GM12878 (cell line): Measurements from ENCODE around the gene GRAMD1A. TPM values are rescaled to one million over a fixed set of nuclear protein-coding genes. Genes with fewer than 3 reads are reported as not detected.

Source experiments
- ATAC-seq: fragments of 200-7000 bp; cut with Tn5 transposase; 3 replicates; pipeline ENCODE4 v1.9.1; 2020; ENCODE audit warnings: mild to moderate bottlenecking, moderate library complexity
- BruUV-seq: library from RNA; stranded (reverse); fragments of 400-500 nt; replicated peaks from 2 replicates; lab custom pipeline; 2021; lab: Mats Ljungman, UMichigan
- CTCF ChIA-PET: fragments of 300-600 bp; sonication (Branson Sonifier 250); formaldehyde crosslinking; extraction: SDS; loops from one replicate; lab custom pipeline; 2021; ENCODE audit warnings: inconsistent platforms; lab: Yijun Ruan, JAX
- POLR2A ChIA-PET: fragments of 350-600 bp; formaldehyde crosslinking; extraction: SDS; loops from one replicate; lab custom pipeline; 2021; ENCODE audit warnings: inconsistent platforms; lab: Charles Lee
- RAD21 ChIA-PET: fragments of 300-600 bp; sonication (Branson Sonifier 250); formaldehyde crosslinking; loops from one replicate; lab custom pipeline; 2023; ENCODE audit warnings: antibody characterized with exemption; ENCODE audit not compliant: unreplicated experiment; lab: Charles Lee
- SMC1A ChIA-PET: fragments of 300-600 bp; sonication (Branson Sonifier 250); formaldehyde crosslinking; loops from one replicate; lab custom pipeline; 2023; ENCODE audit not compliant: unreplicated experiment, uncharacterized antibody; lab: Charles Lee
- DNase-seq: peaks from one replicate; pipeline ENCODE4 v3.0.0-alpha.2; 2011; ENCODE audit warnings: low read depth, low spot score
- FAIRE-seq: peaks from 3 replicates; lab custom pipeline; 2011; peaks lifted over from hg19 to GRCh38; lab: Jason Lieb, UNC
- H2AFZ ChIP-seq: 2 replicates; pipeline ENCODE4 v1.6.0; 2011; ENCODE audit warnings: low read depth, low read length, control low read depth; ENCODE audit not compliant: control insufficient read depth
- H3K27ac ChIP-seq: 2 replicates; pipeline ENCODE4 v1.5.1; 2011; ENCODE audit warnings: control low read depth; ENCODE audit not compliant: control insufficient read depth, insufficient read depth
- H3K27me3 ChIP-seq, 2 experiments: replicated peaks in 1 of 2; 2 replicates each; pipeline versions ENCODE4 v1.6.0 to v1.6.1; 2011; ENCODE audit warnings: low read length in 1 of 2; ENCODE audit not compliant: control insufficient read depth in 2 of 2, insufficient read depth in 2 of 2
- H3K36me3 ChIP-seq, 2 experiments: 2 replicates each; pipeline ENCODE4 v1.5.1; 2011; ENCODE audit warnings: low read length in 1 of 2; ENCODE audit not compliant: control insufficient read depth in 2 of 2, insufficient read depth in 2 of 2
- H3K4me1 ChIP-seq: 2 replicates; pipeline ENCODE4 v1.6.1; 2011; ENCODE audit warnings: mild to moderate bottlenecking, low read length, moderate library complexity, mixed read lengths; ENCODE audit not compliant: control insufficient read depth, insufficient read depth
- H3K4me2 ChIP-seq: 2 replicates; pipeline ENCODE4 v1.6.0; 2011; ENCODE audit warnings: control low read depth; ENCODE audit not compliant: control insufficient read depth, insufficient read depth
- H3K4me3 ChIP-seq: fragments of 200-600 bp; sonication (generic); 2 replicates; pipeline ENCODE4 v1.5.1; 2016
- H3K79me2 ChIP-seq: 2 replicates; pipeline ENCODE4 v1.6.0; 2011; ENCODE audit warnings: low read length; ENCODE audit not compliant: control insufficient read depth, insufficient read depth
- H3K9ac ChIP-seq: 2 replicates; pipeline ENCODE4 v1.8.0; 2011; ENCODE audit warnings: low read length, control low read depth, mixed read lengths; ENCODE audit not compliant: control insufficient read depth, insufficient read depth
- H3K9me3 ChIP-seq: replicated peaks from 3 replicates; pipeline ENCODE4 v1.5.1; 2011; ENCODE audit warnings: mild to moderate bottlenecking, low read length; ENCODE audit not compliant: control insufficient read depth, insufficient read depth
- H4K20me1 ChIP-seq: 2 replicates; pipeline ENCODE4 v1.6.0; 2011; ENCODE audit not compliant: control insufficient read depth, insufficient read depth
- BCLAF1 ChIP-seq: fragments of 450-650 bp; IDR thresholded peaks from 2 replicates; pipeline ENCODE4 v1.6.1; 2017; ENCODE audit warnings: antibody characterized with exemption, mild to moderate bottlenecking, moderate library complexity
- BHLHE40 ChIP-seq, 2 experiments: fragments of 450-650 bp in 1 of 2; IDR thresholded peaks; 2 replicates each; pipeline ENCODE4 v1.6.1; 2011 to 2017; ENCODE audit warnings: low read depth in 2 of 2, borderline replicate concordance in 1 of 2, improper control_type of control experiment in 1 of 2, low read length in 1 of 2, mild to moderate bottlenecking in 1 of 2
- EGR1 ChIP-seq, 2 experiments: IDR thresholded peaks; 1 replicate in 1 of 2; 2 replicates in 1 of 2; pipeline ENCODE4 v1.6.1; 2011 to 2012; ENCODE audit warnings: low read depth in 2 of 2, low read length in 2 of 2, borderline replicate concordance in 1 of 2, mild to moderate bottlenecking in 1 of 2, moderate library complexity in 1 of 2
- GATAD2B ChIP-seq: fragments of 450-650 bp; conservative IDR thresholded peaks from 2 replicates; pipeline ENCODE4 v1.6.1; 2017; ENCODE audit warnings: low read depth, mild to moderate bottlenecking, moderate library complexity
- KAT2A ChIP-seq: conservative IDR thresholded peaks from 2 replicates; pipeline ENCODE4 v1.6.1; 2011; ENCODE audit warnings: low read depth, low read length; ENCODE audit not compliant: control insufficient read depth
- KLF5 ChIP-seq: fragments of 450-650 bp; IDR thresholded peaks from 2 replicates; pipeline ENCODE4 v1.6.1; 2014; ENCODE audit warnings: mild to moderate bottlenecking; ENCODE audit not compliant: partially characterized antibody
- SIN3A ChIP-seq: IDR thresholded peaks from 2 replicates; pipeline ENCODE4 v1.6.1; 2012; ENCODE audit warnings: low read depth, low read length, improper control_type of control experiment
- SMARCA5 ChIP-seq: fragments of 450-650 bp; IDR thresholded peaks from 2 replicates; pipeline ENCODE4 v1.6.1; 2017; ENCODE audit warnings: mild to moderate bottlenecking
- SUPT20H ChIP-seq: IDR thresholded peaks from 2 replicates; pipeline ENCODE4 v1.6.1; 2011; ENCODE audit warnings: low read depth, mild to moderate bottlenecking, low read length, moderate library complexity, borderline replicate concordance; ENCODE audit not compliant: control insufficient read depth
- WGBS: methylation state at CpG from one replicate; pipeline ENCODE4 v1.1.6; 2016; ENCODE audit warnings: low lambda C conversion rate; ENCODE audit not compliant: insufficient replicate concordance, insufficient coverage; ENCODE audit errors: missing lambda C conversion rate; 5-methylcytosine and 5-hydroxymethylcytosine counted together
- in situ Hi-C: fragments of 300-500 bp; cut with MboI; formaldehyde crosslinking; loops from 9 replicates; pipeline ENCODE4 v1.14.3; 2018; ENCODE audit warnings: mixed read lengths
- intact Hi-C: fragments of 100-400 bp; cut with micrococcal nuclease; formaldehyde crosslinking; loops from one replicate; pipeline ENCODE4 v1.14.2; 2022; ENCODE audit not compliant: unreplicated experiment
- polyA plus RNA-seq, 11 experiments: library from polyadenylated mRNA; depleted of rRNA in 4 of 11; unstranded in 6 of 11; stranded (reverse) in 5 of 11; fragments of >200 nt; fragmentation: Nextera tagmentation in 4 of 11; fragmentation: Illumina TruSeq in 1 of 11; extraction: Ambion mirVana in 4 of 11; extraction: Trizol in 1 of 11; gene quantifications; 1 replicate in 1 of 11; 2 replicates in 10 of 11; pipeline versions ENCODE4 v1.2.1 to v1.2.3, GENCODE V29; 2011 to 2016; ENCODE audit warnings: inconsistent platforms in 2 of 11, missing spikeins in 2 of 11, low read depth in 1 of 11
- total RNA-seq, 4 experiments: library from RNA; depleted of rRNA in 3 of 4; stranded (reverse); fragments of >200 nt in 3 of 4; fragmentation: Illumina TruSeq in 1 of 4; extraction: Trizol in 1 of 4; gene quantifications; 2 replicates each; pipeline versions ENCODE4 v1.2.1 to v1.2.3, GENCODE V29; 2013 to 2021
- TF ChIP-seq, protein P1 (sequence below): fragments of 450-650 bp; formaldehyde crosslinking; IDR thresholded peaks from 2 replicates; pipeline ENCODE4 v1.4.0; 2022; ENCODE audit warnings: mild to moderate bottlenecking, moderate library complexity
- TF ChIP-seq, protein P2 (sequence below): IDR thresholded peaks from 2 replicates; pipeline ENCODE4 v1.6.1; 2011; ENCODE audit warnings: borderline replicate concordance, low read depth, mild to moderate bottlenecking, moderate library complexity, low read length; ENCODE audit not compliant: insufficient read depth, poor library complexity, severe bottlenecking
- TF ChIP-seq, protein P3 (sequence below): fragments of 150-350 bp; IDR thresholded peaks from 2 replicates; pipeline ENCODE4 v1.6.1; 2016; ENCODE audit warnings: low read depth, low read length

Gene GRAMD1A
- total and polyA plus RNA-seq, 10 of the 15 experiments (the other 5 are each of a cell fraction or from before 2014, with no cell fraction given): 0.79 to 73.6 (median 35.3) TPM

DNA sequence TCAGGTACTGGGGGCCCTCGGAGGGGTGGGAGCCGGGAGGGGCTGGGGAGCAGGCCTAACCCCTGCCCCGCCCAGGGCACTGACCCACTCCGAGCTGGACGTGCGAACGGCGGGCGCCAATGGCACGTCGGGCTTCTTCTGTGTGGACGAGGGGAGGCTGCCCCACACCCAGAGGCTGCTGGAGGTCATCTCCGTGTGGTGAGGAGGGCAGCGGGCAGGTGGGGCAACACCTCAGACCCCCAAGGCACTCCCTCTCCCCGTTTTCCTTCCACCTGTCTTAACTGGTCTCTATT is 59.6 kb downstream of the GRAMD1A start:
- Histone ChIP-seq H4K20me1 (no peaks in the 10 kb centered on the region), H3K36me3 (no peaks in the 10 kb centered on the region), H3K27me3 (no peaks in the 10 kb centered on the region; a peak in 1 of 4 replicates), H3K4me3 (no peak overlapping the region), H3K4me1 (no peaks in the 10 kb centered on the region), H3K4me2 (no peak overlapping the region), H3K79me2 (no peaks in the 10 kb centered on the region), H3K27ac (no peak overlapping the region), H3K9me3 (no peaks in the 10 kb centered on the region), H3K9ac (no peak overlapping the region), H2AFZ (no peak overlapping the region)
- in situ Hi-C loops (no loop called here), intact Hi-C loops (no loop called here)
- RAD21 ChIA-PET: no interaction called here
- ATAC-seq (no peak), DNase-seq (no peak), FAIRE-seq (no peak)
- BruUV-seq: no TSS peak
- SMC1A ChIA-PET: no interaction called here
- 61% methylated on average over 12 of the region's 15 CpGs for WGBS
- POLR2A ChIA-PET: no interaction called here
- CTCF ChIA-PET: interaction anchor here (2.3 to 8.2 kb wide), 2 partner anchors 15 to 27 kb away, joined by 5 to 56 read pairs; no protein-coding TSS in a partner anchor
- TF ChIP-seq KLF5 (no peak), SUPT20H (no peak), SMARCA5 (no peak), BCLAF1 (no peak), GATAD2B (no peak), EGR1 (IDR thresholded peaks at IDR 0.05; ENCODE audit: borderline replicate concordance in 1 of 2, low read depth in 2 of 2, low read length in 2 of 2) (no peak), SIN3A (no peak), KAT2A (no peak), BHLHE40 (IDR thresholded peaks at IDR 0.05; ENCODE audit: borderline replicate concordance in 1 of 2, low read depth in 2 of 2, low read length in 1 of 2) (no peak)
- TF ChIP-seq, protein P1, sequence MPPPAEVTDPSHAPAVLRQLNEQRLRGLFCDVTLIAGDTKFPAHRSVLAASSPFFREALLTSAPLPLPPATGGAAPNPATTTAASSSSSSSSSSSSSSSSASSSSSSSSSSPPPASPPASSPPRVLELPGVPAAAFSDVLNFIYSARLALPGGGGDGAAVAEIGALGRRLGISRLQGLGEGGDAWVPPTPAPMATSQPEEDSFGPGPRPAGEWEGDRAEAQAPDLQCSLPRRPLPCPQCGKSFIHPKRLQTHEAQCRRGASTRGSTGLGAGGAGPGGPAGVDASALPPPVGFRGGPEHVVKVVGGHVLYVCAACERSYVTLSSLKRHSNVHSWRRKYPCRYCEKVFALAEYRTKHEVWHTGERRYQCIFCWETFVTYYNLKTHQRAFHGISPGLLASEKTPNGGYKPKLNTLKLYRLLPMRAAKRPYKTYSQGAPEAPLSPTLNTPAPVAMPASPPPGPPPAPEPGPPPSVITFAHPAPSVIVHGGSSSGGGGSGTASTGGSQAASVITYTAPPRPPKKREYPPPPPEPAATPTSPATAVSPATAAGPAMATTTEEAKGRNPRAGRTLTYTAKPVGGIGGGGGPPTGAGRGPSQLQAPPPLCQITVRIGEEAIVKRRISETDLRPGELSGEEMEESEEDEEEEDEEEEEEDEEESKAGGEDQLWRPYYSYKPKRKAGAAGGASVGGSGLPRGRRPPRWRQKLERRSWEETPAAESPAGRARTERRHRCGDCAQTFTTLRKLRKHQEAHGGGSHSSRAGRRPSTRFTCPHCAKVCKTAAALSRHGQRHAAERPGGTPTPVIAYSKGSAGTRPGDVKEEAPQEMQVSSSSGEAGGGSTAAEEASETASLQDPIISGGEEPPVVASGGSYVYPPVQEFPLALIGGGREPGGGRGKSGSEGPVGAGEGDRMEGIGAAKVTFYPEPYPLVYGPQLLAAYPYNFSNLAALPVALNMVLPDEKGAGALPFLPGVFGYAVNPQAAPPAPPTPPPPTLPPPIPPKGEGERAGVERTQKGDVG (CRISPR knock-in tag): no peak
- TF ChIP-seq, protein P2, sequence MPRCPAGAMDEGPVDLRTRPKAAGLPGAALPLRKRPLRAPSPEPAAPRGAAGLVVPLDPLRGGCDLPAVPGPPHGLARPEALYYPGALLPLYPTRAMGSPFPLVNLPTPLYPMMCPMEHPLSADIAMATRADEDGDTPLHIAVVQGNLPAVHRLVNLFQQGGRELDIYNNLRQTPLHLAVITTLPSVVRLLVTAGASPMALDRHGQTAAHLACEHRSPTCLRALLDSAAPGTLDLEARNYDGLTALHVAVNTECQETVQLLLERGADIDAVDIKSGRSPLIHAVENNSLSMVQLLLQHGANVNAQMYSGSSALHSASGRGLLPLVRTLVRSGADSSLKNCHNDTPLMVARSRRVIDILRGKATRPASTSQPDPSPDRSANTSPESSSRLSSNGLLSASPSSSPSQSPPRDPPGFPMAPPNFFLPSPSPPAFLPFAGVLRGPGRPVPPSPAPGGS: no peak
- TF ChIP-seq, protein P3, sequence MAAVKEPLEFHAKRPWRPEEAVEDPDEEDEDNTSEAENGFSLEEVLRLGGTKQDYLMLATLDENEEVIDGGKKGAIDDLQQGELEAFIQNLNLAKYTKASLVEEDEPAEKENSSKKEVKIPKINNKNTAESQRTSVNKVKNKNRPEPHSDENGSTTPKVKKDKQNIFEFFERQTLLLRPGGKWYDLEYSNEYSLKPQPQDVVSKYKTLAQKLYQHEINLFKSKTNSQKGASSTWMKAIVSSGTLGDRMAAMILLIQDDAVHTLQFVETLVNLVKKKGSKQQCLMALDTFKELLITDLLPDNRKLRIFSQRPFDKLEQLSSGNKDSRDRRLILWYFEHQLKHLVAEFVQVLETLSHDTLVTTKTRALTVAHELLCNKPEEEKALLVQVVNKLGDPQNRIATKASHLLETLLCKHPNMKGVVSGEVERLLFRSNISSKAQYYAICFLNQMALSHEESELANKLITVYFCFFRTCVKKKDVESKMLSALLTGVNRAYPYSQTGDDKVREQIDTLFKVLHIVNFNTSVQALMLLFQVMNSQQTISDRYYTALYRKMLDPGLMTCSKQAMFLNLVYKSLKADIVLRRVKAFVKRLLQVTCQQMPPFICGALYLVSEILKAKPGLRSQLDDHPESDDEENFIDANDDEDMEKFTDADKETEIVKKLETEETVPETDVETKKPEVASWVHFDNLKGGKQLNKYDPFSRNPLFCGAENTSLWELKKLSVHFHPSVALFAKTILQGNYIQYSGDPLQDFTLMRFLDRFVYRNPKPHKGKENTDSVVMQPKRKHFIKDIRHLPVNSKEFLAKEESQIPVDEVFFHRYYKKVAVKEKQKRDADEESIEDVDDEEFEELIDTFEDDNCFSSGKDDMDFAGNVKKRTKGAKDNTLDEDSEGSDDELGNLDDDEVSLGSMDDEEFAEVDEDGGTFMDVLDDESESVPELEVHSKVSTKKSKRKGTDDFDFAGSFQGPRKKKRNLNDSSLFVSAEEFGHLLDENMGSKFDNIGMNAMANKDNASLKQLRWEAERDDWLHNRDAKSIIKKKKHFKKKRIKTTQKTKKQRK: no peak
